ENCODE measurements around the gene ZNF468. TPM values are rescaled to one million over a fixed set of nuclear protein-coding genes. Genes with fewer than 3 reads are reported as not detected.
"Not testable (repeated sequence)": the region's sequence is repeated elsewhere in the genome, so short reads cannot be mapped to it uniquely, and the experiment has no call there.

ZNF468 gene
- total and polyA plus RNA-seq, 3 donors from 2014 or later = 10.6 to 21.7 (median 13.5) TPM

DNA sequence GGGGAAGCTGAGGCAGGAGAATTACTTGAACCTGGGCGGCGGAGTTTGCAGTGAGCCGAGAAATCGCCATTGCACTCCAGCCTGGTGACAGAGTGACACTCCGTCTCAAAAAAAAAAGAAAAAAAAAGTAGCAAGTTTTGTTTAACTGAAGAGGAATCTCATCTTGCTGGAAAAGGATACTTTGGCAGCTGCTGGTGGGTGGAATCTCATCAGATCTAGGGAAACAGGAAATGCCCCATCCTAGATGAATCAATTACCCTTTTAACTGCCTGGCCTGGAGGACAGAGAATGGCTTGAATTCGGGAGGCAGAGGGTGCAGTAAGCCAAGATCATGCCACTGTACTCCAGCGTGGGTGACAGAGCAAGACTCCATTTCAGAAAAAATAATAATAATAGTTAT lies 31.7 kb upstream of the ZNF468 start:
- Histone ChIP-seq H3K27me3 (no peaks in the 10 kb centered on the region), H3K4me3 (no peak overlapping the region), H3K36me3 (ENCODE audit: low read depth, missing control alignments) (no peaks in the 10 kb centered on the region), H3K27ac (no peak overlapping the region), H3K9me3 (no peaks in the 10 kb centered on the region), H3K4me1 (no peaks in the 10 kb centered on the region)
- TF ChIP-seq, protein P1, sequence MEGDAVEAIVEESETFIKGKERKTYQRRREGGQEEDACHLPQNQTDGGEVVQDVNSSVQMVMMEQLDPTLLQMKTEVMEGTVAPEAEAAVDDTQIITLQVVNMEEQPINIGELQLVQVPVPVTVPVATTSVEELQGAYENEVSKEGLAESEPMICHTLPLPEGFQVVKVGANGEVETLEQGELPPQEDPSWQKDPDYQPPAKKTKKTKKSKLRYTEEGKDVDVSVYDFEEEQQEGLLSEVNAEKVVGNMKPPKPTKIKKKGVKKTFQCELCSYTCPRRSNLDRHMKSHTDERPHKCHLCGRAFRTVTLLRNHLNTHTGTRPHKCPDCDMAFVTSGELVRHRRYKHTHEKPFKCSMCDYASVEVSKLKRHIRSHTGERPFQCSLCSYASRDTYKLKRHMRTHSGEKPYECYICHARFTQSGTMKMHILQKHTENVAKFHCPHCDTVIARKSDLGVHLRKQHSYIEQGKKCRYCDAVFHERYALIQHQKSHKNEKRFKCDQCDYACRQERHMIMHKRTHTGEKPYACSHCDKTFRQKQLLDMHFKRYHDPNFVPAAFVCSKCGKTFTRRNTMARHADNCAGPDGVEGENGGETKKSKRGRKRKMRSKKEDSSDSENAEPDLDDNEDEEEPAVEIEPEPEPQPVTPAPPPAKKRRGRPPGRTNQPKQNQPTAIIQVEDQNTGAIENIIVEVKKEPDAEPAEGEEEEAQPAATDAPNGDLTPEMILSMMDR (IDR thresholded peaks at IDR 0.05) = no peak
- no peak for TF ChIP-seq POLR2A (IDR thresholded peaks at IDR 0.05)
- WGBS, 2 donors = 87 to 97% methylated on average over 7 of the region's 7 CpGs
- DNase-seq = no peak
- intact Hi-C loops (cut with DNase I; ENCODE audit: low total_unique reads) = no loop called here

DNA sequence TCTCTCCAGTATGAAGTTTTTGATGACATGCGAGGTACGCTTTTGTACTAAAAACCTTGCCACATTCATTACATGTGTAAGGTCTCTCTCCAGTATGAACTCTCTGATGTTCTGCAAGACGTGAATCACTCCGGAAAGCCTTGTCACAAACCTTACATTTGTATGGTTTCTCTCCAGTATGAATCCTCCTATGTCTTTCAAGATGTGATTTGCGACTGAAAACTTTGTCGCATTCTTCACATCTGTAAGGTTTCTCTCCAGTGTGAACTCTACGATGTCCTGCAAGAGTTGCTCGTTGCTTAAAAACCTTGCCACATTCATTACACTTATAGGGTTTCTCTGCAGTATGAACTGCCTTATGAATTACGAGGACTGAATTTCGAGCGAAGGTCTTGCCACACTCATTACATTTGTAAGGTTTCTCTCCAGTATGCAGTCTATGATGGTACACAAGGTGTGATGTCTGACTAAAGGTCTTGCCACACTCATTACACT lies 23.5 kb upstream of the ZNF468 start:
- no peaks in the 10 kb centered on the region for H3K4me1 ChIP-seq
- H3K36me3 ChIP-seq (ENCODE audit: low read depth, missing control alignments) = peaks cover 4% of the 10 kb centered on the region
- DNase-seq = no peak
- intact Hi-C loops (cut with DNase I; ENCODE audit: low total_unique reads) = no loop called here
- no peaks in the 10 kb centered on the region for H3K9me3 ChIP-seq
- 95 to 96% methylated on average over 11 of the region's 11 CpGs for WGBS, 2 donors
- H3K27ac ChIP-seq = no peak overlapping the region
- H3K4me3 ChIP-seq = no peak overlapping the region
- H3K27me3 ChIP-seq = no peaks in the 10 kb centered on the region
- TF ChIP-seq POLR2A (IDR thresholded peaks at IDR 0.05) = no peak
- TF ChIP-seq, protein P1 (IDR thresholded peaks at IDR 0.05) = no peak

DNA sequence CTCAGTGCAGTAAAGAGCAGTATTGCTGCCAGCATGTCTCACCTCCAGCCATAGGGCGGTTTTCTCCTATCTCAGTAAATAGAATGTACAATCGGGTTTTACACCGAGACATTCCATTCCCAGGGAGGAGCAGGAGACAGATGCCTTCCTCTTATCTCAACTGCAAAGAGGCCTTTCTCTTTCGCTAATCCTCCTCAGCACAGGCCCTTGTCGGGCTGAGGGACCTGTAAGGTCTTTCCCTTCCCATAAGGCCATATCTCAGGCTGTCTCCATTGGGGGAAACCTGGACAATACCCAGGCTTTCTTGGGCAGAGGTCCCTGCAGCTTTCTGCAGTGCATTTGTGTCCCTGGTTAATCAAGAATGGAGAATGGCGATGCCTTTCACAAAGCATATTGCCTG lies 15.6 kb upstream of the ZNF468 start:
- H3K9me3 ChIP-seq; intact Hi-C loops (cut with DNase I; ENCODE audit: low total_unique reads): not testable (repeated sequence)
- WGBS, 2 donors = 59 to 64% methylated on average over 6 of the region's 6 CpGs

DNA sequence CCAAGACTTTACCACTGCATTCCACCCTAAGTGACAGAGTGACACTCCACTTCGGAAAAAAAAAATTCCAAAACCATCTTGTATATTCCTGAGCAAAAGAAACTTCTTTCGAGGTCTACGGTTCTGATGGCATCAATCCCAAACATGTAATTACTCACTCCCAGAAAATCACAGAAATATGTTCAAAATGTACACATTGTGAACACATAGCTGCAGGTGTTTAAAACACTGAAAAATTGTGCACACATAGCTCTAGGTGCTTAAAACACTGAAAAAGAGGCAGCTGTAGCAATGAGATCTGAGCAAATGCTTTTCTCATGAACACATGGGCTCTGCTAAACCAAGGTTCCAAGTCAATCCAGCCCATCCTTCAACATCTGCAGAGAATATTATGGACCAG lies 14.0 kb upstream of the ZNF468 start:
- Histone ChIP-seq H3K9me3 (no peaks in the 10 kb centered on the region), H3K4me1 (no peaks in the 10 kb centered on the region), H3K27ac (no peak overlapping the region), H3K4me3 (no peak overlapping the region), H3K36me3 (ENCODE audit: low read depth, missing control alignments) (no peaks in the 10 kb centered on the region), H3K27me3 (no peaks in the 10 kb centered on the region)
- TF ChIP-seq, protein P1 (IDR thresholded peaks at IDR 0.05) = no peak
- no peak for TF ChIP-seq POLR2A (IDR thresholded peaks at IDR 0.05)
- intact Hi-C loops (cut with DNase I; ENCODE audit: low total_unique reads) = no loop called here
- DNase-seq = no peak
- 94 to 99% methylated on average over 3 of the region's 3 CpGs for WGBS, 2 donors

More for the DNA sequence above, 15.6 kb upstream of the ZNF468 start:
- not testable (repeated sequence) for H3K4me3 ChIP-seq; H3K36me3 ChIP-seq (ENCODE audit: low read depth, missing control alignments); DNase-seq; H3K4me1 ChIP-seq; H3K27me3 ChIP-seq; H3K27ac ChIP-seq

DNA sequence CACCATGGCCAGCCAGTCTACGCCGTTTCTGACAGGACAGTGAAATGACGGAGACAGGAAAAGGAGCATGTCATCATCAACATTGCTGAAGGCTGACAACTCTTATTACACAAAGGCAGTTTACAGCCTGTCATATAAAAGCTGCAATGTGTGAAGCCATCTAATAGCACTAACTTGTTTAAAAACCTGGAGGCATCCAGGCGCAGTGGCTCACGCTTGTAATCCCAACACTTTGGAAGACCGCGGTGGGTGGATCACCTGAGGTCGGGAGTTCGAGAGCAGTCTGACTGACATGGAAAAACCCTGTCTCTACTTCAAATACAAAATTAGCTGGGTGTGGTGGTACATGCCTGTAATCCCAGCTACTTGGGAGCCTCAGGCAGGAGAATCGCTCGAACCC lies 10.6 kb upstream of the ZNF468 start:
- H3K4me3 ChIP-seq; H3K9me3 ChIP-seq; H3K4me1 ChIP-seq; DNase-seq; H3K36me3 ChIP-seq (ENCODE audit: low read depth, missing control alignments); H3K27ac ChIP-seq; intact Hi-C loops (cut with DNase I; ENCODE audit: low total_unique reads); H3K27me3 ChIP-seq: not testable (repeated sequence)
- WGBS, 2 donors = 92 to 96% methylated on average over 10 to 11 of the region's 11 CpGs

DNA sequence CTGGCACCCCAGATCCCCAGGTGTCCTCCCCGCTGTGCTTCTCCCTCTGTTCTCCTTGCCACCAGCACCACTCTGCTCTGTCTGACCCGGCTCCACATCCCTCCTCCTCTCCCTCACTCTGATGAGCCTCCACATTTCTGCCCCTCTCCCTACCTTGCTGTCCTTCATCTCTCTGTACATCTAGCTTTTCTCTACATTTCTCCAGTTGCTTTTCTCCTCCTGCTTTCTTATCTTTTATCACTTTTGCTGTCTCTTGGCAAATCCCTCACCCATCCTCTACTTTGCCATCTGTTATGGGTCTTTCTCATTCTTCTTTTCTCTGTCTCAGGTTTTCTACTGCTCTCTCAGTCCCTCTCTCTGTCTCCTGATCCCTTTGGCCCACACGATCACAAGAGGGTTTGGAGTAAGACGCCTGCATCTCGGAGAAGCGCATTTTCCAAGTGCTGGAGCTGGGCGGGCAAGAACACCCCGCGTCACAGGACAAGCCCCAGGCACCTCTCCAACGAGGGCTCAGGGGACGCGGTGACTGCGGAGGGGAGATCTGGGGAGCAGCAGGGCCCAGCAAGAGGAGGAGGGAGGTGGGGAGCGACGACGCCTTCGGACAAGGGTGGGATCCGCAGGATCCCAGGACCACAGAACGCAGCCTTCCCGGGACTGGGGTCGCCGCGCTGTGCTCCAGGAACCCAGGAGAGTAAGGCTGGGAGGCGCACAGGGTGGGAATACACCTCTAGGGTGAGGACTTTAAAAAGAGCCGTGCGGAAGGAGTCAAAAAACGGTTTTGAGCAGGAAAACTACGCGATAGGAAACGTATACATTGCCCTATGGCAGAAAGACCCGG lies 660 bp downstream of the ZNF468 start:
- peak overlapping the region in 1 of 2 donors; percentile 44 for H3K27ac ChIP-seq
- H3K27me3 ChIP-seq; H3K4me1 ChIP-seq; H3K36me3 ChIP-seq (ENCODE audit: low read depth, missing control alignments); H3K9me3 ChIP-seq; intact Hi-C loops (cut with DNase I; ENCODE audit: low total_unique reads); DNase-seq: not testable (repeated sequence)
- peak overlapping the region; percentile 62 to 66 for H3K4me3 ChIP-seq
- 2 to 3% methylated on average over 28 to 30 of the region's 31 CpGs for WGBS, 2 donors

DNA sequence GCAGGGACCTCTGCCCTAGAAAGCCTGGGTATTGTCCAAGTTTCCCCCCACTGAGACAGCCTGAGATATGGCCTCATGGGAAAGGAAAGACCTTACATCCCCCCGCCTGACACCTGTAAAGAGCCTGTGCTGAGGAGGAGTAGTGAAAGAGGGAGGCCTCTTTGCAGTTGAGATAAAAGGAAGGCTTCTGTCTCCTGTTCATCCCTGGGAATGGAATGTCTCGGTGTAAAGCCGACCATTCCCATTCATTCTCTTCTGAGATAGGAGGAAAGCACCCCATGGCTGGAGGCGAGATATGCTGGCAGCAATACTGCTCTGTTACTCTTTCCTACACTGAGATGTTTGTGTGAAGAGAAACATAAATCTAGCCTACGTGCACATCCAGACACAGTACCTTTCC lies 10.1 kb downstream of the ZNF468 start:
- H3K9me3 ChIP-seq; H3K36me3 ChIP-seq (ENCODE audit: low read depth, missing control alignments); DNase-seq; H3K27ac ChIP-seq; intact Hi-C loops (cut with DNase I; ENCODE audit: low total_unique reads); H3K27me3 ChIP-seq; H3K4me1 ChIP-seq; H3K4me3 ChIP-seq: not testable (repeated sequence)
- WGBS, 2 donors = 49 to 53% methylated on average over 5 of the region's 5 CpGs

DNA sequence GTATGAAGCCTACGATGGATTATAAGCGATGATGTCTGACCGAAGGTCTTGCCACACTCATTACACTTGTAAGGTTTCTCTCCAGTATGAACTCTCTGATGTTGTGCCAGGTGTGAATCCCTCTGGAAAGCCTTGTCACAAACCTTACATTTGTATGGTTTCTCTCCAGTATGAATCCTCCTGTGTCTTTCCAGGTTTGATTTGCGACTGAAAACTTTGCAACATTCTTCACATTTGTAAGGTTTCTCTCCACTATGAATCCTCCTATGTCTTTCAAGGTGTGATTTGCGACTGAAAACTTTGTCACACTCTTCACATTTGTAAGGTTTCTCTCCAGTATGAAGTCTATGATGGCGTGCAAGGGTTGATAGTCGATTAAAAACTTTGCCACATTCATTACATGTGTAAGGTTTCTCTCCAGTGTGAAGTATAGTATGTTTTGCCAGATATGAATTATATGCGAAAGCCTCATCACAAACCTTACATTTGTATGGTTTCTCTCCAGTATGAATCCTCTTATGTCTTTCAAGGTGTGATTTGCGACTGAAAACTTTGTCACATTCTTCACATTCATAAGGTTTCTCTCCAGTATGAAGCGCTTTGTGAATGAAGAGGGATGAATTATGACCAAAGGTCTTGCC lies 16.5 kb downstream of the ZNF468 start:
- DNase-seq; H3K27me3 ChIP-seq; intact Hi-C loops (cut with DNase I; ENCODE audit: low total_unique reads); H3K4me1 ChIP-seq; H3K36me3 ChIP-seq (ENCODE audit: low read depth, missing control alignments); H3K9me3 ChIP-seq; H3K4me3 ChIP-seq; H3K27ac ChIP-seq: not testable (repeated sequence)
- WGBS, 2 donors = 88 to 93% methylated on average over 10 of the region's 10 CpGs

DNA sequence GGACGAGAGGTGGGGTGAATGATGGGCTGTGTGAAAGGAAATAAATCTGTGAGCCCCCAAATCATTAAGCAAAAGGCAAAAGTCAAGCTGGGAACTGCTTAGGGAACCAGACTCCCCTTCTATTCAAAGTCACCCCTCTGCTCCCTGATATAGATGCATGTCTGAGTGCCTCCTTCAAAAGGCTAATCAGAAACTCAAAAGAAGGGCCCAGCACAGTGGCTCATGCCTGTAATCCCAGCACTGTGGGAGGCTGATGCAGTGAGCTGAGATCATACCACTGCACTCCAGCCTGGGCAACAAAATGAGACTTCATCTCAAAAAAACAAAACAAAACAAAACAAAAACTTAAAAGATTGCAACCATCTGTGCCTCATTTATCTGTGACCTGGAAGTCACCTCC lies 23.1 kb downstream of the ZNF468 start:
- WGBS, 2 donors = 53 to 56% methylated on average over 1 of the region's 1 CpG
- H3K27ac ChIP-seq; H3K4me3 ChIP-seq; H3K27me3 ChIP-seq; H3K36me3 ChIP-seq (ENCODE audit: low read depth, missing control alignments); DNase-seq; H3K4me1 ChIP-seq; intact Hi-C loops (cut with DNase I; ENCODE audit: low total_unique reads); H3K9me3 ChIP-seq: not testable (repeated sequence)

All from testis (tissue), 3 donors.